HUES64 (cell line): ENCODE results near the gene GPC3.

Experiments used
- H3K27ac ChIP-seq: 2 replicates; pipeline ENCODE4 v1.7.0; 2013; ENCODE audit warnings: low read depth, low read length, inconsistent platforms
- H3K27me3 ChIP-seq: 2 replicates; pipeline ENCODE4 v1.6.1; 2013; ENCODE audit warnings: mild to moderate bottlenecking, low read length; ENCODE audit not compliant: insufficient read depth
- H3K36me3 ChIP-seq: 2 replicates; pipeline ENCODE4 v1.6.1; 2013; ENCODE audit warnings: mild to moderate bottlenecking, low read length; ENCODE audit not compliant: insufficient read depth
- H3K4me1 ChIP-seq: 2 replicates; pipeline ENCODE4 v1.6.1; 2013; ENCODE audit warnings: mild to moderate bottlenecking, low read length, moderate library complexity; ENCODE audit not compliant: insufficient read depth
- H3K4me3 ChIP-seq: 2 replicates; pipeline ENCODE4 v1.5.1; 2013; ENCODE audit warnings: mild to moderate bottlenecking, low read length, moderate library complexity
- H3K9ac ChIP-seq: 2 replicates; pipeline ENCODE4 v1.6.1; 2013; ENCODE audit warnings: mild to moderate bottlenecking, low read depth, low read length
- H3K9me3 ChIP-seq: 2 replicates; pipeline ENCODE4 v1.6.1; 2013; ENCODE audit warnings: low read depth, low read length; ENCODE audit not compliant: insufficient read depth
- WGBS: fragments of 150-250, 120-280 bp; methylation state at CpG from one replicate; pipeline ENCODE4 v1.1.7; 2013; ENCODE audit warnings: missing lambda C conversion rate; 5-methylcytosine and 5-hydroxymethylcytosine counted together

GPC3 gene

GRCh38 chrX:133514486-133514885 lies 470.9 kb downstream of the GPC3 start:
- H3K36me3 ChIP-seq: no peaks in the 10 kb centered on the region
- no peaks in the 10 kb centered on the region for H3K27me3 ChIP-seq
- H3K4me1 ChIP-seq: peaks cover 7% of the 10 kb centered on the region; the same call in 1 of the 2 replicates
- H3K27ac ChIP-seq: no peak overlapping the region
- H3K9ac ChIP-seq: no peak overlapping the region
- H3K4me3 ChIP-seq: no peak overlapping the region
- WGBS: 100% methylated on average over 1 of the region's 1 CpG
- peaks cover 5% of the 10 kb centered on the region; the same call in 1 of the 2 replicates for H3K9me3 ChIP-seq

- no peak overlapping the region for H3K4me3 ChIP-seq
- 92% methylated on average over 5 of the region's 5 CpGs for WGBS
- H3K36me3 ChIP-seq: no peaks in the 10 kb centered on the region
- H3K27me3 ChIP-seq: no peaks in the 10 kb centered on the region
- peaks cover 7% of the 10 kb centered on the region; the same call in 1 of the 2 replicates for H3K4me1 ChIP-seq
- H3K9me3 ChIP-seq: peaks cover 4% of the 10 kb centered on the region; the same call in 1 of the 2 replicates
- no peak overlapping the region for H3K9ac ChIP-seq
- no peak overlapping the region for H3K27ac ChIP-seq
Measured at GRCh38 chrX:133513123-133513522, 472.3 kb downstream of the GPC3 start.

GRCh38 chrX:133511041-133511440 lies 474.4 kb downstream of the GPC3 start:
- no peaks in the 10 kb centered on the region for H3K36me3 ChIP-seq
- no peak overlapping the region for H3K27ac ChIP-seq
- whole genome bisulfite sequencing: 90% methylated on average over 3 of the region's 3 CpGs
- no peaks in the 10 kb centered on the region for H3K27me3 ChIP-seq
- peaks cover 7% of the 10 kb centered on the region; the same call in 1 of the 2 replicates for H3K4me1 ChIP-seq
- no peak overlapping the region for H3K9ac ChIP-seq
- no peak overlapping the region for H3K4me3 ChIP-seq
- H3K9me3 ChIP-seq: no peaks in the 10 kb centered on the region

- H3K27ac ChIP-seq: no peak overlapping the region
- 86% methylated on average over 10 of the region's 10 CpGs for WGBS
Measured at GRCh38 chrX:133497356-133497755, 488.0 kb downstream of the GPC3 start.

DNA sequence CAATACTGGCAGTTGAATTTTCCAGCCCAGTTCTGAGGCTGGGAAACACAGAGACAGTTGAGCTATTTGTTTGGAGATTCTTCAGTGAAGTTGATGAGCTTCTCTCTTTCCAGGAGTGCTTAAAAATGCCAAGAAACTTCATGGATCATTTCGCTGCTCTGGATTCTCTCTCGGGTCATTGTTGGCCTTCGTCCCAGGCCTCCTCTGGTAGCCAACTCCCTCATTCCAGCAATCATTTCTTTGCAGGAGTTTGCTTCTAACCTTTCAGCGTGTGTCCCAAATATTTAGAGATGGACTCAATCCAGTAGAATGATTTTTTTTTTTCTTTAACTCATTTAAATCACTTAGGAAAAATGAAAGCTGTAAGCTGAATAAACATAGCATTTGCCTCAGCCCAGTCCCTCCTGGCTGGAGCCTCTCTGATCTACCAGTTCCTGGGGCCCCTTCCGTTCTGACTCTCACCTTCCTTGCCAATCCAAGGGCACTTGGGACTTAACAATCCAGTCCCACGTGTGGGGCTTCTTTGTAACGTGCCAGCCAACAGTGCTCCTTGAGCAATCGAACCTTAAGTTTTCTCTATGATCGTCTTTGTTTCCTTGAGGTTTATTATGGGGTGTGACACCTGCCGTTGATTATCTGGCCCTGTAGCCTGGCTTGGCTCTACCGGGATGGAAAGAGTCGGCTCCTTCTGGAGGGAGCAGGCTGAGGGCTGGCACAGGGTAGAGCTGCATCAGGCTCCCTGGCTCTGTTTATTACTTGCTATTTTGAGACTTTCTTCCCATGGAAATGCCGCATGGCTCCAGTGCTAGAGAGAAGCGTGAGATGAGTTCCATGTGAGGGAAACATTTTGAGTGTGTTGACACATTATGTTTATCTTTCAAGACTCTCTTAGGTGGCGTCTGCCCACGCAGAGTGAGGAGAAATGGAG lies 489.7 kb downstream of the GPC3 start:
- Histone ChIP-seq H3K27ac (peak overlapping the region; percentile 13; the same call in 1 of the 2 replicates), H3K9me3 (no peaks in the 10 kb centered on the region), H3K4me3 (no peak overlapping the region), H3K36me3 (no peaks in the 10 kb centered on the region), H3K27me3 (no peaks in the 10 kb centered on the region), H3K4me1 (peaks cover 4% of the 10 kb centered on the region), H3K9ac (no peak overlapping the region)
- 77% methylated on average over 15 of the region's 16 CpGs for WGBS

More at GRCh38 chrX:133497356-133497755, 488.0 kb downstream of the GPC3 start:
- H3K36me3 ChIP-seq: no peaks in the 10 kb centered on the region
- no peak overlapping the region for H3K4me3 ChIP-seq
- no peak overlapping the region for H3K9ac ChIP-seq
- no peaks in the 10 kb centered on the region for H3K9me3 ChIP-seq
- H3K4me1 ChIP-seq: peaks cover 4% of the 10 kb centered on the region
- no peaks in the 10 kb centered on the region for H3K27me3 ChIP-seq

DNA sequence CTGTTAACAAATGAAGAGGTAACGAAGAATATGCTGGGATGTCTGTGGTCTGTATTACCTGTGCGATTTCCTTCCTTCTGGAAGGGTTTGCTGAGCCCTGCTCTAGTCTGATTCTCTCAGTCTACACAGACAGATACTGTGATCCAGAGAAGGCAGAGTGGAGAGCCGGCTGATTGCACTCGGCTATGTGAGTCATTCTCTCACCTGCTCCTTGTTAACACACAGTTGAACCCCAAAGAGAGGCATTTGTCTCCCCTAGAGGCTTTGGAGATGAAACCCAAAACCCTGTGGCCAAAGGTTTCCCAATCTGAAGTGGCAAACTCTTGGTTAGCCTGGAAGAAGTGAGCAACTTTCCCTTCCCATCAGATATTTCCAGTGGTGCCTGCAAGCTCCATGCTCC lies 492.0 kb downstream of the GPC3 start:
- H3K27me3 ChIP-seq: no peaks in the 10 kb centered on the region
- 79% methylated on average over 4 of the region's 4 CpGs for WGBS
- H3K9ac ChIP-seq: no peak overlapping the region

DNA sequence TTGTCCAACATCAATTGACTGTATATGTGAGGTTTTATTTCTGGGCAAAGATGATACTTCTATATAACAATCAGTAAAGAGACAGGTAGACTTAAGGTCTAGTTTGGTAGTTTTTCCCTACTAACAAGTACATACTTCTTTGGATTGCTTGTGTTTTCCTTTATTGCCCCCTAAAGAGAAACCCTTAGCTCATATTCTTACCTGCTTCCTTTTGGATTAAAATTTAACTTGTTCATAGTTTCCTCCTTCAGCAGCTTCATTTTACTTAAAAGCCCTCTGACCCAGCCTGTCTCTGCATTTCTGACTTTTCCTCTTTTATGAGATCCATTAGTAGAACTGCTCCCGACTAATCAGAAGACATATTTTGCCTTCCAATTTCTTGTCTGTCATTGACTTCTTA lies 494.4 kb downstream of the GPC3 start:
- no peak overlapping the region for H3K27ac ChIP-seq
- no peak overlapping the region for H3K9ac ChIP-seq
- H3K4me1 ChIP-seq: peaks cover 4% of the 10 kb centered on the region
- H3K4me3 ChIP-seq: no peak overlapping the region
- WGBS: 97% methylated on average over 1 of the region's 1 CpG
- H3K36me3 ChIP-seq: no peaks in the 10 kb centered on the region
- H3K27me3 ChIP-seq: no peaks in the 10 kb centered on the region
- no peaks in the 10 kb centered on the region for H3K9me3 ChIP-seq

More for the DNA sequence above, 492.0 kb downstream of the GPC3 start:
- no peak overlapping the region for H3K27ac ChIP-seq
- H3K4me3 ChIP-seq: no peak overlapping the region
- peaks cover 4% of the 10 kb centered on the region for H3K4me1 ChIP-seq
- no peaks in the 10 kb centered on the region for H3K36me3 ChIP-seq
- no peaks in the 10 kb centered on the region for H3K9me3 ChIP-seq
